Mesendoderm (in vitro differentiated cells): ENCODE measurements around the gene STX1A.

Experiments
- DNase-seq: peaks from one replicate; pipeline ENCODE4 v3.0.0; 2013
- H2AK5ac ChIP-seq: 2 replicates; pipeline ENCODE4 v1.6.1; 2013; ENCODE audit warnings: low read length, inconsistent platforms
- H2BK120ac ChIP-seq: 2 replicates; pipeline ENCODE4 v1.6.1; 2013; ENCODE audit warnings: low read depth, mild to moderate bottlenecking, low read length, moderate library complexity, mixed read lengths
- H2BK15ac ChIP-seq: replicated peaks from 2 replicates; pipeline ENCODE4 v1.6.1; 2013; ENCODE audit warnings: low read depth, mild to moderate bottlenecking, moderate library complexity
- H2BK5ac ChIP-seq: 2 replicates; pipeline ENCODE4 v1.6.1; 2013; ENCODE audit warnings: low read length, inconsistent platforms
- H3K18ac ChIP-seq: 2 replicates; pipeline ENCODE4 v1.6.1; 2013; ENCODE audit warnings: mild to moderate bottlenecking, low read length, mixed read lengths
- H3K23ac ChIP-seq: one replicate; pipeline ENCODE4 v1.6.1; 2013; ENCODE audit warnings: low read length
- H3K27ac ChIP-seq: 2 replicates; pipeline ENCODE4 v1.5.1; 2013; ENCODE audit warnings: low read depth, mild to moderate bottlenecking, inconsistent platforms, low read length, moderate library complexity
- H3K27me3 ChIP-seq: 2 replicates; pipeline ENCODE4 v1.6.1; 2013; ENCODE audit warnings: low read length, control low read depth, mild to moderate bottlenecking, inconsistent platforms; ENCODE audit not compliant: insufficient read depth, poor library complexity
- H3K36me3 ChIP-seq: 2 replicates; pipeline ENCODE4 v1.6.1; 2013; ENCODE audit warnings: low read length, inconsistent platforms; ENCODE audit not compliant: control insufficient read depth, insufficient read depth
- H3K4ac ChIP-seq: one replicate; pipeline ENCODE4 v1.6.1; 2013; ENCODE audit warnings: low read depth, mild to moderate bottlenecking, low read length, moderate library complexity
- H3K4me1 ChIP-seq: 2 replicates; pipeline ENCODE4 v1.6.1; 2013; ENCODE audit warnings: low read depth, low read length, inconsistent platforms; ENCODE audit not compliant: control insufficient read depth
- H3K4me2 ChIP-seq: 2 replicates; pipeline ENCODE4 v1.6.1; 2013; ENCODE audit warnings: low read length
- H3K4me3 ChIP-seq: 2 replicates; pipeline ENCODE4 v1.5.1; 2013; ENCODE audit warnings: mild to moderate bottlenecking, low read length
- H3K56ac ChIP-seq: one replicate; pipeline ENCODE4 v1.6.1; 2013; ENCODE audit warnings: low read length
- H3K79me1 ChIP-seq: 2 replicates; pipeline ENCODE4 v1.6.1; 2013; ENCODE audit warnings: low read length, inconsistent platforms
- H3K79me2 ChIP-seq: 2 replicates; pipeline ENCODE4 v1.6.1; 2013; ENCODE audit warnings: mild to moderate bottlenecking, low read length; ENCODE audit not compliant: control insufficient read depth, insufficient read depth
- H3K9ac ChIP-seq: 2 replicates; pipeline ENCODE4 v1.6.1; 2013; ENCODE audit warnings: low read length, inconsistent platforms
- H4K5ac ChIP-seq: one replicate; pipeline ENCODE4 v1.6.1; 2013; ENCODE audit warnings: low read length
- H4K8ac ChIP-seq: one replicate; pipeline ENCODE4 v1.6.1; 2013; ENCODE audit warnings: low read depth, mild to moderate bottlenecking, control low read depth, low read length, moderate library complexity
- WGBS: extraction: QIAGEN DNeasy Blood & Tissue Kit; methylation state at CpG from one replicate; pipeline ENCODE4 v1.1.7; 2013; ENCODE audit warnings: low lambda C conversion rate, missing lambda C conversion rate; ENCODE audit not compliant: insufficient coverage; ENCODE audit errors: extremely low coverage; 5-methylcytosine and 5-hydroxymethylcytosine counted together

The STX1A gene

GRCh38 chr7:73704640-73705550 lies 14.6 kb downstream of the STX1A start:
- H2BK5ac ChIP-seq: no peak overlapping the region
- no peak overlapping the region for H3K4me3 ChIP-seq
- no peak overlapping the region for H3K9ac ChIP-seq
- H2BK15ac ChIP-seq: no peak overlapping the region
- no peaks in the 10 kb centered on the region for H3K79me1 ChIP-seq
- H3K4me2 ChIP-seq: no peak overlapping the region
- H4K5ac ChIP-seq: no peak overlapping the region
- H3K4ac ChIP-seq: no peak overlapping the region
- H4K8ac ChIP-seq: no peak overlapping the region
- no peak overlapping the region for H3K18ac ChIP-seq
- no peak overlapping the region for H2BK120ac ChIP-seq
- no peak overlapping the region for H2AK5ac ChIP-seq
- WGBS: no CpG with 5 or more reads among the region's 23 CpGs
- H3K36me3 ChIP-seq: no peaks in the 10 kb centered on the region
- no peak overlapping the region for H3K27ac ChIP-seq
- no peak overlapping the region for H3K56ac ChIP-seq
- H3K4me1 ChIP-seq: no peaks in the 10 kb centered on the region
- H3K79me2 ChIP-seq: no peaks in the 10 kb centered on the region
- no peak overlapping the region for H3K23ac ChIP-seq
- H3K27me3 ChIP-seq: no peaks in the 10 kb centered on the region
- no peak for DNase-seq

GRCh38 chr7:73703757-73704639 lies 15.5 kb downstream of the STX1A start:
- WGBS: no CpG with 5 or more reads among the region's 45 CpGs
- H3K27ac ChIP-seq: no peak overlapping the region

GRCh38 chr7:73703225-73703624 lies 16.2 kb downstream of the STX1A start:
- Histone ChIP-seq H3K56ac (no peak overlapping the region), H3K4me1 (no peaks in the 10 kb centered on the region), H3K4ac (no peak overlapping the region), H2AK5ac (no peak overlapping the region), H3K27me3 (no peaks in the 10 kb centered on the region), H3K23ac (no peak overlapping the region), H3K27ac (no peak overlapping the region), H2BK5ac (no peak overlapping the region), H2BK15ac (no peak overlapping the region), H3K4me2 (no peak overlapping the region), H4K8ac (no peak overlapping the region), H4K5ac (no peak overlapping the region), H3K18ac (no peak overlapping the region), H3K9ac (peak overlapping the region; percentile 18), H3K79me2 (no peaks in the 10 kb centered on the region), H3K36me3 (peaks cover 1% of the 10 kb centered on the region), H3K4me3 (no peak overlapping the region), H2BK120ac (no peak overlapping the region), H3K79me1 (no peaks in the 10 kb centered on the region)
- WGBS: no CpG with 5 or more reads among the region's 13 CpGs
- no peak for DNase-seq

More at GRCh38 chr7:73703757-73704639, 15.5 kb downstream of the STX1A start:
- H3K27me3 ChIP-seq: no peaks in the 10 kb centered on the region
- no peak overlapping the region for H3K4me3 ChIP-seq
- H2BK15ac ChIP-seq: no peak overlapping the region
- no peak overlapping the region for H3K23ac ChIP-seq
- H3K79me1 ChIP-seq: no peaks in the 10 kb centered on the region
- H3K79me2 ChIP-seq: no peaks in the 10 kb centered on the region
- peak; percentile 83 for DNase-seq
- no peaks in the 10 kb centered on the region for H3K36me3 ChIP-seq
- no peak overlapping the region for H2BK5ac ChIP-seq
- H3K9ac ChIP-seq: peak overlapping the region; percentile 18
- H3K56ac ChIP-seq: no peak overlapping the region
- no peak overlapping the region for H2AK5ac ChIP-seq
- H4K8ac ChIP-seq: no peak overlapping the region
- H2BK120ac ChIP-seq: no peak overlapping the region
- no peak overlapping the region for H3K18ac ChIP-seq
- no peak overlapping the region for H3K4ac ChIP-seq
- no peak overlapping the region for H3K4me2 ChIP-seq
- no peaks in the 10 kb centered on the region for H3K4me1 ChIP-seq
- H4K5ac ChIP-seq: no peak overlapping the region

- Histone ChIP-seq H3K79me2 (no peaks in the 10 kb centered on the region), H3K23ac (no peak overlapping the region), H3K56ac (no peak overlapping the region), H3K4me3 (no peak overlapping the region), H3K4me1 (no peaks in the 10 kb centered on the region), H2BK5ac (no peak overlapping the region), H3K27ac (no peak overlapping the region), H2AK5ac (no peak overlapping the region), H3K4me2 (no peak overlapping the region), H2BK120ac (no peak overlapping the region), H3K18ac (no peak overlapping the region), H3K9ac (no peak overlapping the region), H3K36me3 (peaks cover 1% of the 10 kb centered on the region), H4K8ac (no peak overlapping the region), H3K79me1 (no peaks in the 10 kb centered on the region), H3K27me3 (no peaks in the 10 kb centered on the region), H2BK15ac (no peak overlapping the region), H3K4ac (no peak overlapping the region), H4K5ac (no peak overlapping the region)
- no peak for DNase-seq
- WGBS: no CpG with 5 or more reads among the region's 18 CpGs
Measured at GRCh38 chr7:73702665-73703064, 16.8 kb downstream of the STX1A start.

GRCh38 chr7:73702226-73702625 lies 17.2 kb downstream of the STX1A start:
- H3K4me1 ChIP-seq: no peaks in the 10 kb centered on the region
- no peak overlapping the region for H2BK15ac ChIP-seq
- no peak overlapping the region for H3K18ac ChIP-seq
- H3K27me3 ChIP-seq: no peaks in the 10 kb centered on the region
- H4K5ac ChIP-seq: no peak overlapping the region
- no peak overlapping the region for H3K4ac ChIP-seq
- H3K36me3 ChIP-seq: peaks cover 5% of the 10 kb centered on the region
- no peak overlapping the region for H3K27ac ChIP-seq
- H3K4me3 ChIP-seq: no peak overlapping the region
- no peak overlapping the region for H3K4me2 ChIP-seq
- H4K8ac ChIP-seq: no peak overlapping the region
- H2BK5ac ChIP-seq: no peak overlapping the region
- no peaks in the 10 kb centered on the region for H3K79me1 ChIP-seq
- no peaks in the 10 kb centered on the region for H3K79me2 ChIP-seq
- H3K56ac ChIP-seq: no peak overlapping the region
- H2AK5ac ChIP-seq: no peak overlapping the region
- no peak overlapping the region for H3K23ac ChIP-seq
- no peak for DNase-seq
- H2BK120ac ChIP-seq: no peak overlapping the region
- no peak overlapping the region for H3K9ac ChIP-seq
- WGBS: no CpG with 5 or more reads among the region's 8 CpGs
